OCI-LY1 (cell line): Measurements from ENCODE around the gene TSPYL4.

Experiments used
- EZH2 ChIP-seq: fragments of 200-600 bp; sonication (generic), shearing (Covaris generic); IDR thresholded peaks from 2 replicates; pipeline ENCODE4 v1.8.0; 2017; ENCODE audit warnings: borderline replicate concordance, mixed run types, mild to moderate bottlenecking, antibody characterized with exemption, low read length, moderate library complexity, mixed read lengths
- TF ChIP-seq, protein P1 (sequence below): fragments of 200-600 bp; sonication (generic), shearing (Covaris generic); IDR thresholded peaks from 2 replicates; pipeline ENCODE4 v1.5.1; 2017; ENCODE audit warnings: mild to moderate bottlenecking, antibody characterized with exemption, low read length, moderate library complexity, mixed read lengths

DNA sequence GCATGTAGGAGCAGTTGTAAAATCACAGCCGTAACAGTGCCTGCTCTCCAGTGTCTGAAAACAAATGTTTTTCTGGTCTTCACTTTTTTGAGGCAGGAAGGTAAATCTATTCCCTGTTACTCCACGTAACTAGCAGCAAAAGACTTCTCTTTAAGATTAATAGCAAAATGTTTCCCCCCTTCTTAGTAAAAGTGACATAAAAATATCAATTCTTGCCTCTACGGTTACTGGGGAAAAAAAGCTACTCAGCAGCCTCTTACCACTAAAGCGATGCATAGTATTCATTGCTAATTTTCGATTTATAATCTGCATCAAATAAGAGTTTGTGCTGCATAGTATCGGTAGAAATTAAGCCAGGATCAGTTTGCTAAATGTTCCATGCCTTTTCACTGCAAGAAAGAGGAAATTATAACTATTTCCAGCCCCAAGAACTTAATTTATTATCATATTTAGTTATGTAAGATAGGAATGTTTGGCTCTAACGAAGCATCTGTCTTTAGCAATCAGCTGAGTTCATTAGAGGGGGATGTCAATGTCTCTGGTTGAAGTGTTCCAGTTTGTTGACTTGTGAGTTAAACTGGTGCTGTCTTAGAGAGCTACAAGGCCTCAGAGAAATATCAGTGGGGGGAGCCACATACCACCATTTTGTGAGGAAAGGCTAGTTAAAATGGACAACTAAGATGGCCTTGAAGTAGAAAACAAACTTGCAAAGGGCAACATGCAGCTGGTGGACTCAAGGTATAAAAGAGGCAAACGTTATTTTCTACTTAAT lies 26.5 kb upstream of the TSPYL4 start:
- no peak for TF ChIP-seq EZH2
- TF ChIP-seq, protein P1, sequence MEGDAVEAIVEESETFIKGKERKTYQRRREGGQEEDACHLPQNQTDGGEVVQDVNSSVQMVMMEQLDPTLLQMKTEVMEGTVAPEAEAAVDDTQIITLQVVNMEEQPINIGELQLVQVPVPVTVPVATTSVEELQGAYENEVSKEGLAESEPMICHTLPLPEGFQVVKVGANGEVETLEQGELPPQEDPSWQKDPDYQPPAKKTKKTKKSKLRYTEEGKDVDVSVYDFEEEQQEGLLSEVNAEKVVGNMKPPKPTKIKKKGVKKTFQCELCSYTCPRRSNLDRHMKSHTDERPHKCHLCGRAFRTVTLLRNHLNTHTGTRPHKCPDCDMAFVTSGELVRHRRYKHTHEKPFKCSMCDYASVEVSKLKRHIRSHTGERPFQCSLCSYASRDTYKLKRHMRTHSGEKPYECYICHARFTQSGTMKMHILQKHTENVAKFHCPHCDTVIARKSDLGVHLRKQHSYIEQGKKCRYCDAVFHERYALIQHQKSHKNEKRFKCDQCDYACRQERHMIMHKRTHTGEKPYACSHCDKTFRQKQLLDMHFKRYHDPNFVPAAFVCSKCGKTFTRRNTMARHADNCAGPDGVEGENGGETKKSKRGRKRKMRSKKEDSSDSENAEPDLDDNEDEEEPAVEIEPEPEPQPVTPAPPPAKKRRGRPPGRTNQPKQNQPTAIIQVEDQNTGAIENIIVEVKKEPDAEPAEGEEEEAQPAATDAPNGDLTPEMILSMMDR: no peak
